Neural progenitor cell (in vitro differentiated cells): Measurements from ENCODE around the gene INTS1.
"Not testable (repeated sequence)": the region's sequence is repeated elsewhere in the genome, so short reads cannot be mapped to it uniquely, and the experiment has no call there.

Experiments
- EZH2 ChIP-seq: fragments of 200-600 bp; sonication (generic); IDR thresholded peaks from 2 replicates; pipeline ENCODE4 v1.6.1; 2017; ENCODE audit warnings: antibody characterized with exemption, mild to moderate bottlenecking, moderate library complexity
- EZH2phosphoT487 ChIP-seq: fragments of 200-600 bp; sonication (generic); IDR thresholded peaks from 2 replicates; pipeline ENCODE4 v1.6.1; 2017; ENCODE audit warnings: antibody characterized with exemption
- TF ChIP-seq, protein P1 (sequence below): fragments of 200-600 bp; sonication (generic); IDR thresholded peaks from 2 replicates; pipeline ENCODE4 v1.5.1; 2017; ENCODE audit warnings: antibody characterized with exemption, mild to moderate bottlenecking

- TF ChIP-seq EZH2, EZH2phosphoT487: not testable (repeated sequence)
- TF ChIP-seq, protein P1, sequence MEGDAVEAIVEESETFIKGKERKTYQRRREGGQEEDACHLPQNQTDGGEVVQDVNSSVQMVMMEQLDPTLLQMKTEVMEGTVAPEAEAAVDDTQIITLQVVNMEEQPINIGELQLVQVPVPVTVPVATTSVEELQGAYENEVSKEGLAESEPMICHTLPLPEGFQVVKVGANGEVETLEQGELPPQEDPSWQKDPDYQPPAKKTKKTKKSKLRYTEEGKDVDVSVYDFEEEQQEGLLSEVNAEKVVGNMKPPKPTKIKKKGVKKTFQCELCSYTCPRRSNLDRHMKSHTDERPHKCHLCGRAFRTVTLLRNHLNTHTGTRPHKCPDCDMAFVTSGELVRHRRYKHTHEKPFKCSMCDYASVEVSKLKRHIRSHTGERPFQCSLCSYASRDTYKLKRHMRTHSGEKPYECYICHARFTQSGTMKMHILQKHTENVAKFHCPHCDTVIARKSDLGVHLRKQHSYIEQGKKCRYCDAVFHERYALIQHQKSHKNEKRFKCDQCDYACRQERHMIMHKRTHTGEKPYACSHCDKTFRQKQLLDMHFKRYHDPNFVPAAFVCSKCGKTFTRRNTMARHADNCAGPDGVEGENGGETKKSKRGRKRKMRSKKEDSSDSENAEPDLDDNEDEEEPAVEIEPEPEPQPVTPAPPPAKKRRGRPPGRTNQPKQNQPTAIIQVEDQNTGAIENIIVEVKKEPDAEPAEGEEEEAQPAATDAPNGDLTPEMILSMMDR = not testable (repeated sequence)
These were observed 15.2 kb upstream of the INTS1 start for GRCh38 chr7:1519322-1519922.
